IMR-90 (cell line): ENCODE data around the gene TMEM97.

Source experiments
- CTCF ChIP-seq: conservative IDR thresholded peaks from 2 replicates; pipeline ENCODE4 v1.5.1; 2012; ENCODE audit warnings: mild to moderate bottlenecking, low read depth, low read length, improper control_type of control experiment
- MXI1 ChIP-seq: IDR thresholded peaks from 2 replicates; pipeline ENCODE4 v1.6.1; 2012; ENCODE audit warnings: low read depth, mild to moderate bottlenecking, low read length, moderate library complexity, borderline replicate concordance
- POLR2A ChIP-seq: IDR thresholded peaks from 2 replicates; pipeline ENCODE4 v1.6.1; 2012; ENCODE audit warnings: mild to moderate bottlenecking, low read depth, low read length

- no peak for TF ChIP-seq CTCF
- no peak for TF ChIP-seq POLR2A
- no peak for TF ChIP-seq MXI1
Measured at GRCh38 chr17:28306954-28307401, 12.0 kb upstream of the TMEM97 start.
